Fibroblast of skin of left biceps (primary cell): ENCODE data around the gene PHLDB1.

Experiments
- DNase-seq, 2 experiments: peaks; one replicate each; pipeline ENCODE4 v3.0.0-alpha.2; 2013; ENCODE audit warnings: low read depth in 2 of 2

Gene PHLDB1

DNA sequence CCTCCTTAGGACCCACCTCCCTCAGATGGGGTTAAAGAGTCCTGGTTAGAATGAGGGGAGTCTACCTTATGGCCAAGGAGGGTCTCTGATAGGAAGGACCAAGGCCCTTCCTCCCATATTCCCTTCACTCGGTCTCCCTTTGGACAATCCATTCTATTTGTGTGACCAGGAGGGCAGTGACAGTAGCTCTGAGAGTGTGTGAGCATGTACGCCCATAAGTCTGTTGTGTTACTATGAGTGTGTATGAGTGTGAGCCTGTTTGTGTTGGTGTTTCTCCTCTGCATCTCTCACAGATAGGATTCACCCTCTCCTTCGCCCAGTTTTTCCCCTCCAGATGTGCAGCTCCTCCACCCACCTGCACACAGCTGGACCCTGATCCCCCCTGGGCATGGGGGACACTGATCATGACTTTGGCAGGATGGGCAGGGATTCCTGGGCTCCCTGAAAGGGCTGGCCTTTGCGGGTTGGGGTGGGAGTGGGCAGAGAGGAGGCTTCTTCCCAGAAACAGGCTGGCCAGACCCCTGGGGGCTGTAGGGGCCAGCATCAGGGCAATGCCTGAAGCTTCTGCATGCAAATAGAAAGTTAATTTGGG lies 14.5 kb downstream of the PHLDB1 start:
- DNase-seq: no peak

DNA sequence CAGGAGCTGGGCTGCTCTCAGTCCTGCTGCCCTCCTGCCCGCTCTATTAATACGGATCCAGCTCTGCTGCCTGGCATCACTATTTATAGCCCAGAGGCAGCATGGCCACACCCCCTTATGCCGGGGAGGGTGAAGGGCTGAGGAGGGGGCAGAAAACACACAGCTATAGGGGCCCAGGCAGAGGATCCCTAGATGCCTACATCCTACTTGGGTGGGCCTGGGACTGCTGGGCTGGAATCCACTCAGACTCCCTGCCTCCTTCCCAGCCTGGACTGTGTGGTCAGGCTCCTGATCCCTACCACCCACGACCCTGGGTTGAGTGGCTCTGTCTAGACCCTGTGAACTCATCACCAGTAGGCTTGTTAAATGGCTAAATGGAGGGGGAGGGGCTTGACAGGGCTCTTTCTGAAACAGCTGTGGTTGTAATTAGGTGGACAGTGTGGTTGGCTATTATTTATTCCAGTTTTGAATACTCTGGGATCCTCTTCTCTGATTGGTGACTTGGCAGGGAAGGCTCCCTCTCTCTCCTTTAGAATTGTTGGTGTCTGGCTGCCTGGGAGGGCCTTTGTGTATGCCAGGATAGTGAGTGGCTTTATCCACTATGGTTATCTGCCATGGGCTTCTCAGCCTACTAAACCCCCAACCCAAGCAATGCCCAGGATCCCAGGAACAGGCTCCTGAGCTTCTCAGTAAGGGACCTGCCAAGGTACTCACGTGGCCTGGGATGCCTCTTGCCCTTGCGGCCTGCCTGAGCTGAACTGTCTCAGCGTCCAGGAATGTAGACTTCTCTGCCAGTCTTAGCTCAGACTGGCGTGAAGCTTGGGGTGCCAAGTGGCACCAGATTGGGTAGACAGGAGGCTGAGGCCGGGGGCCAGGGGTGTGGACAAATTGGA lies 15.2 kb downstream of the PHLDB1 start:
- DNase-seq: no peak

DNA sequence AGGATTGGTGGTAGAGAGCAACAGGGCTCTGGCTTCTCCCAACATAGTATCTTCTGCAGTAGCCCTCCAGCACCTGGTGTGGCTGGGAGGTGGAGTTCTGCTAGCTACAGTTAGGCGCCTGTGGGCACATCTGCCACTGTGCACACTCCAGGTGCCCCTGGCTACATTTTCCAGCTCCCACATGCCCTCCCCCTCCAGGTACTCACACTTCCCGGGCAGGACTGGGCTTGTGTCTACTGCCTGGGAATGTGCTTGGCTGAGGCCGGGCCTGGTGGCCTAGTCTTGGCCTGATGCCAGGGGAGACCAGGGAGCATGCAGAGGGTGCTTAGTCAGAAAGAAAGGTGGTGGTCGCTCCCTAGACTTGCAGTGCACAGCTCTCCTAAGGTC lies 15.8 kb downstream of the PHLDB1 start:
- no peak for DNase-seq

DNA sequence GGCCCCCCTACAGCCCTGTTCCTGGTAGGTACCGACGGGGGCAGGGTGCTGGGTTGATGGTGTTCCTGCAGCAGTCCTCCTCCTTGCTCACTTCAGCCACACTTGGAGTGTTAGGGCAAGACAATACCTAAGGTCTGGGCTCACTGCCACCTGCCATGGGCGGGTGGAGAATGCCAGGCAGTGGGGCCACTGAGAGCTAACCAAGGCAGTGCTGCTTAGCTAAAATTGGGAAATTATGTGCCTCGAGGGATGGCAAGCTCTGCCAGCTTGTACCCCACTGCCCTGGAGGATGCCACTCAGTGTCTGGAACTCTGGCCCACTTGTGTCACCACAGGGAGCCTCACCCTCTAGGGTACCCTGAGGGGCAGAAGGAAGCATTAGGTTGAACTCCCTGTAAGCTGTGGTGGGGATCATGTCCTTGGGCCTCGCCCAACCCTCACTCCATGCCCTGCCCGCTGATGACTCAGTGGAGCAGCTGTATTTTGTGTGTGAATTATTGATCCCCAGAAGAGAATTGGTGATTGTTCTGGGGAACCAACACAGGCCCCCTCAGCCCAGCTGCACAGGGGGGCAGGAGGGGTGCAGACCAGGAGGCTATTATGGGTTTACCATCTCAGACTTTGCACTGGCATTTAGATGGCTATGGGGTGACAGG lies 17.7 kb downstream of the PHLDB1 start:
- DNase-seq: no peak

DNA sequence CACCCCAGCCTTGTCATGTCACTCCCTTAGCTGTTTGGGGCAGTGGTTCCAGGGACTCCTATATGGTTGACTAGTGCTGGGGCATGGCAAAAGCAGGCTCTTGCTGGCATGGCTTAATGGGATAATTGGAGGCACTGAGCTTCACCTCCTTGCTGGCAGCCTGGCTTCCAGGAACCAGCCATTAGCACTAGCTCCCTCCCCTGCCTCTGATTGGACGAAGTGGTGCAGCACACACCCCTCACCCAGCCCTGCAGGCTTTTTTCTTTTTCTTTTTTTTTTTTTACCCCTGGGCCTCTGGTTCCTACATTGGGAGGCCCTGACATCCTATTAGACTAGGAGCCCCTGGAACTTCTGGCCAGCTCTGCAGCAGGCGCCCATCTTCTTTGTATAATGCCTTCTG lies 18.6 kb downstream of the PHLDB1 start:
- no peak for DNase-seq

DNA sequence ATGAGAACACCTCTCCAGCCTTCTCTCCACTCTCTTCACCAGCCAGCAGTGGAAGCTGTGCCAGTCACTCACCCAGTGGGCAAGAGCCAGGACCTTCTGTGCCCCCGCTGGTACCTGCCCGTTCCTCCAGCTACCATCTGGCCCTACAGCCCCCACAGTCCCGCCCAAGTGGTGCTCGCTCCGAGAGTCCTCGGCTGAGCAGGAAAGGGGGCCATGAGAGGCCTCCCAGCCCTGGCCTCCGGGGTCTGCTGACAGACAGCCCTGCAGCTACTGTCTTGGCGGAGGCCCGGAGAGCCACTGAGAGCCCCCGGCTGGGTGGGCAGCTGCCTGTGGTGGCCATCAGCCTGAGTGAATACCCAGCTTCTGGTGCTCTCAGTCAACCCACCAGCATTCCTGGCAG lies 20.2 kb downstream of the PHLDB1 start:
- no peak for DNase-seq

DNA sequence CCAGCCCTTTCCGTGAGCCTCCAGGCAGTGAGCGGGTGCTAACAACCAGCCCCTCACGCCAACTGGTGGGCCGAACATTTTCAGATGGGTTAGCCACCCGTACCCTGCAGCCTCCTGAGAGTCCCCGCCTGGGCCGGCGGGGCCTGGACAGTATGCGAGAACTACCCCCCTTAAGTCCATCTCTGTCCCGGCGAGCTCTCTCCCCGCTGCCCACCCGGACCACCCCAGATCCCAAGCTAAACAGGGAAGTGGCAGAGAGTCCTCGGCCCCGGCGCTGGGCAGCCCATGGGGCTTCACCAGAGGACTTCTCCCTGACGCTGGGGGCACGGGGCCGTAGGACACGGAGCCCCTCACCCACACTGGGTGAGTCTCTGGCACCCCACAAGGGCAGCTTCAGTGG lies 20.6 kb downstream of the PHLDB1 start:
- no peak for DNase-seq

DNA sequence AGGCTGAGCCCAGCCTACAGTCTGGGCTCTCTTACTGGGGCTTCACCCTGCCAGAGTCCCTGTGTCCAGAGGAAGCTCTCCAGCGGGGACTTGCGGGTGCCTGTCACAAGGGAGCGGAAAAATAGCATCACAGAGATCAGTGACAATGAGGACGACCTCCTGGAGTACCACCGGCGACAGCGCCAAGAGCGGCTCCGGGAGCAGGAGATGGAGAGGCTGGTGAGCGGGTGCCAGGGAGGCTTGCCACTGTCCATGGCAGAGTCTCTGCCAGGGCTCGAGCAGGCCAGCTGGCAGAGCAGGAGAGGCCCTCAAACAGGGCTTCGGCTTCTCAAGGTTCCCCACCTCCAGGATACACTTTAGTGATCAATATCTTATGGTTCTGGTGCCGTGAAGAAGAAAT lies 21.0 kb downstream of the PHLDB1 start:
- DNase-seq: no peak

DNA sequence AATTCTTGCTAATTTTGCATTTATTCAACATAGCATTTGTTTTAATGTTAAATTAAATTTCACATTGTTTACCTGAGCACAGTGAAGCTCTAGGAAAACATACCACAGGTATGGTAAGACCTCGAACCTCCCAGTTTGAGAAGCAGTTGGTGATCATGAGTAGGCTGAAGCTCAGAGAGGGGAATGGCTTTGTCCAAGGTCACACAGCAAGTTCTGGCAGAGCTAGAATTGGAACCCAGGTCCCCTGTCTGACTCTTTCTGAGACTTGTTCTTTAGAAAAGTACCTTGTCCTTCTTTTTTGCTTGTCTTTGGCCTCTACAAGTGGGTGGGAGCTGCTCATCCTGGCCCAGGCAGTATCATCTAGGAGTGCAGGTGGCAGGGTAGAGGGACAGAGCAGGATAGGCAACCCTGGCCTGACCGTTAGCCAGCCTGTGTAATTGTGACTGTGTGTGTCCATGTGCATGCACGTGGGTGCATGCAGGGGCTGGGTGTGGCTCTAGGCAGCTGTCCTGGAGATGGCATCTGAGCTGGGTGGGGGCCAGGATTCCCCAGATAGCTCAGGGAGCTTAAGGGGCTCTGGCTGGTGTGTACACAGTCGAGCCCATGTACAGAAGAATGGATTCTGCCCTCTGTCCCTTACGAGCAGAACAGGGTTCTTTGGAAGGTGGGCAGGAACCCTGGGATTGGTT lies 21.6 kb downstream of the PHLDB1 start:
- DNase-seq: no peak

DNA sequence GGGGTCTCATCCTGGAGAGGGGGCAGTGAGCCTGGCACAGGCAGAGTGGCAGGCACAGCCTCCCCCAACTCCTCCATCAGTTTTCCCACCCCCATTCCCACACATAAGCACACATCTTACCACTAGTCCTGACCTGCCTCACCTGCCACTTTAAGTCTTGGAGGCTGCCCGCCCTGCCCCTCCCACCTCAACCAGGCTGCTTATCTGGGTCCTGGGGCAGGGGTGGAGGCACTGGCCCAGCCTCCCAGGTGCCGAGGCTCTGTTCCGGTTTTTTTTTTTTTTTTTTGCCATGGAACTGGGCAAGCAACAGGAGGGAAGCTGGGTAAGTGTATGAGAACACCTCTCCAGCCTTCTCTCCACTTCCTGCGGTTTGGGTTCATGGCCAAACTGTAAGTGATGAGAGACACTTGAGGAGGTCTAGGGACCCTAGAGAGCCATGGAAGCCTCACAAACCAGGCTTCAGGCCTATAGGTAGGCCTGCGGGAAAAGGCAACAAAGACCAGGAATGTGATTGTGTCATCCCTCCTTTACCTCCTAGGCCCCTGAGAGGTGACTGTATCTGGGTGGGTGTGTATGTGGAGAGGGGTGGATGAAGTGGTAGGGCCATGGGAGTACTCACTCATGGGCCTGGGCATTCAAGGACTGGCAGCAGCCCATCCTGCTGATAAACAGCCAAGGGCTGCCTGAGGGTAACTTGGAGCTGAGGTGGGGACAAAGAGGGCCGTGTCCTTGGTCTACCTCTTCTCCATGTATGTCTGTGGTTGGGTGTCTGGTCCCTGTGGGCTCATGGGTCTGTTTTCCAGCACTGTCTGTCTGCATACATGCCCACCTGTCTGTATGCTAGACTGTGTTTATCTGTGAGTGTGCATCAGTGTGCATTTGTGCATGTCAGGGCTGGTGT lies 22.6 kb downstream of the PHLDB1 start:
- DNase-seq: no peak

DNA sequence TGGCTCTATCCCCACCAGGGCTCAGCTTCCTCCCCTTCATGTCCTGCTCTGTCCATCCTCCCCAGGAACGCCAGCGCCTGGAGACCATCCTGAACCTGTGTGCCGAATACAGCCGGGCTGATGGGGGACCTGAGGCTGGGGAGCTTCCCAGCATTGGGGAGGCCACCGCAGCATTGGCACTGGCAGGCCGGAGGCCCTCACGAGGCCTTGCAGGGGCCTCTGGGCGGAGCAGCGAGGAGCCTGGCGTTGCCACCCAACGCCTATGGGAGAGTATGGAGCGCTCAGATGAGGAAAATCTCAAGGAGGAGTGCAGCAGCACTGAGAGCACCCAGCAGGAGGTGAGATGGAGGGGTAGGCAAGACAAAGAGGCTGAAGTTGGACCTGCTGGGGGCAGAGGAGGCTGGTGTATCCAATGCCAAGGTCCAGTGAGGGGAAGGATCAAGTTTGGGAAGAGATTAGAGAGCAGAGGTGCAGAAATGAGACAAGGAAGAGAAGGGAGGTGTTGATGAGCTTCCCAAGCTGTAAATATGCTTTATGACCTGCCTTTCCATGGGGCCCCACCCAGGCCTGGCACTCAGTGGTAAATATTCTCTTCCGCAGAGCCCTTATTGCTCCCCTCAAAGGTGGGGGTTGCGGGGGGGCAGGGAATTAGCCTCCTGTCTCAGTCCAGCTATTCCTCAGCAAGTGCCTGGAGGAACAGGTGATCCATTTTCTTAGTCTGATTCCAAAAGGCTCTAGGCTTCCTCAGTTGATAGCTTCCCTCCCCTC lies 23.9 kb downstream of the PHLDB1 start:
- no peak for DNase-seq

DNA sequence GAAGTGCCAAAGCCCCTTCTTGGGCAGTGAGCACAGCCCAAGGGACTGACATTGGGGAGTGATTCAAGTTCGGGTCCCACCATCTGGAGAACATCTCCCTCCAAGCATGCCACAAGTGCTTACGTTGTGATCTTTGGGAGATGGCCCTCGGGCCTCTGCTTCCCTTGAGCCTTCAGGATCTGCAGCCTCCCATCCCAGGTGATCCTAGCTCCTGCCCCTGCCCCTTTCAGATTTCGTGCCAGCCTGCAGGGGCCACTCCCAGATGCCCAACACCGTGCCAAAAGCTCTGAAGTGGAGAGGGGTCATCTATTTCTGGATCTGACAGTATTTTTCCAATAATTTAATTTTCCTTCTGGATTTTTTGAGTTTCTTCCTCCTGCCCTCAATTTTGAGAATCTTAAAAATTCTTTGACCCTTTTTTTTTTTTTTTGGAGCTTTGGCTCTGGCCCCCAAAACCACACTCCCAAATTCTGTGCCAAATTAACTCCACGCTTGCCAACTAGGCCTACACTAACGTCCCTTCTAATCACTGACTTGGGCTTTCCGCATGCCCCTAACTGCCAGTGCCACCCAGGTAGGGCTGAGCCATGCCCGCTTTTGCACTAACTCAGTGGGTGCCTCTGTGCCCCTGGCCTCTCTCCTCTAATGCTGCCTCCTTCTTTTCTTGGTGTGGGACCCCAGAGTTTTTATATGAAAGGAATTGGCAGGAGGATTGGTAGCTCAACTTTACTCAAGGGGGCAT lies 25.3 kb downstream of the PHLDB1 start:
- no peak for DNase-seq

DNA sequence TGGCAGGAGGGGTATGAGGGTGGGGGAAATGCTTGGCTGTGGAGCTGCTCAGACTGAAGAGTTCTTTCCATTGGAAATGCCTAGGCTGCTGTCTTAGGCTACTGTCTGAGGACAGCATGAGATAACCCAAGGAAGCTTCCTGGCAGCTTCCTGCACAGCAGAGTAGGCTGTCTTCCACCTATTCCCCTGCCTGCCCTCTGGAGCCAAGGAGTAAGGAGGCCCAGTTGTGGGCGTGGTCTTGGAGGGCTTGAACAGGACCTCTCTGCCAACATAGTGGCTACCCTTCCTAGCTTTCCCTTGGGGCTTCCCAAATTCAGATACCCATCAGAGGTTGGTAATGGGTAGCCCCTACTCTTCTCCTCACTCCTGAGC lies 25.9 kb downstream of the PHLDB1 start:
- DNase-seq: no peak

DNA sequence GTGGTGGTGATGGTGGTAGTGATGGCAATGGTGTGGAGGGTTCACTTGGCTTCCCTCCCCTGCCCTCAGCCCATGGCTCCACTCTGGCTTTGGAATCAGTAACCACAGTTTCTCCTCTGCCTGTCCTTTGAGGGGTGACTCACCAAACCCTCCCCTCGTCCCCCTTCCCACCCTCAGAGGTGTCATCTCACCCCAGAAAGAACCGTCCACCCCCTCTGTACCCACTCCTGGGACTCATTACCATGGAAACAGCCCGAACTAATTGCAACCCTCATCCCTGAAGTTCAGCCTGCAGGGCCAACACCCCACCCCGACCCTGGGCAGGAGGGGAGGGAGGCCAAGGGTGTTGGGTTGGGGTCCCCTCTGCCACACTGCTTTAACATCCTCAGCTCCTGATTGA lies 26.6 kb downstream of the PHLDB1 start:
- no peak for DNase-seq

DNA sequence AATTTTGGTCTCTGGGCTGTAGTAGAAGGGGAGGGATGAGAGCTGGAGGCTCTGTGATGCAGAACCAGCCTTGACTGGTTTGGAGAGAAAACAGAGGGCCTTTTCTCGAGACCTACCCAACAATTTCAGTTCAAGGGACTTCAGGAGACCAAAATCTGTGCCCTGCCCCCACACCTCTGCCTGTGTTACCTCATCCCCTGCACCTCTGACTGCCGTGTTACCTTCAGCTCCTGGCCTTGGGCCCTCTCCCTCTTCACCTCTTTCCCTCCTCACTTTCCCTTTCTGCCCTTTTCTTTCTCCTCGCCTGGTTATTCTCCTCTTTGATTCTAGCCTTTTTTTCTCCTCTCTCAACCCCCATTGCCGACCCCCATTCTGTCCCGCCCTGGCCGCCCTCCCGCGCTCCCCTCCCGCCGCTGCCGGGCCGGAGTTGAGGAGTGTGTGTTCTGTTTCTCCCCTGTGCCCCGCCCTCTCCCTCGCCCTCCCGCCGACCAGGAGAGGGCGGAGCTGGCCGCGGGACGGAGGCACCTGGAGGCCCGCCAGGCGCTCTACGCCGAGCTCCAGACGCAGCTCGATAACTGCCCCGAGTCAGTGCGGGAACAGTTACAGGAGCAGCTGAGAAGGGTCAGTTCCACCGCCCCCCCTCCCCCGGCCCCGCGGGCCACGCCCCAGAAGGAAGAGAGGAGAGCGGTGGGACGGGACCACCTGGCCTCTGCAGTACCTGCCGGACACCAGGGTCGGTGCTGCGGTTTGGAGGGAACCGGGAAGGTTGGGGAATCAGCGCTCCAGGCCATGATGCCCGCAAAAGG lies 27.2 kb downstream of the PHLDB1 start:
- no peak for DNase-seq

DNA sequence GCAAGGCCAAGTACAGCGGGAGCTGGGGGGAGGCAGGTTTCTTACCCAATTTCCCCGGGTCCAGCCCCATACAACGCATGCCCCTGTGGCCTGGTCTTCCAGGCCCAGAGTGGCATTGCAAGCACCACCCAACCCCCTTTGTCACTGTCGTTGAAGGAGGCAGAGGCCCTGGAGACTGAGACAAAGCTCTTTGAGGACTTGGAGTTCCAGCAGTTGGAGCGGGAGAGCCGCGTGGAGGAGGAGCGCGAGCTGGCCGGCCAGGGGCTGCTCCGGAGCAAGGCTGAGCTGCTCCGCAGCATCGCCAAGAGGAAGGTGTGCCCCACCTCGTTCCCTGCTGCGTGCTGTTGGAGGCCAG lies 27.8 kb downstream of the PHLDB1 start:
- no peak for DNase-seq

DNA sequence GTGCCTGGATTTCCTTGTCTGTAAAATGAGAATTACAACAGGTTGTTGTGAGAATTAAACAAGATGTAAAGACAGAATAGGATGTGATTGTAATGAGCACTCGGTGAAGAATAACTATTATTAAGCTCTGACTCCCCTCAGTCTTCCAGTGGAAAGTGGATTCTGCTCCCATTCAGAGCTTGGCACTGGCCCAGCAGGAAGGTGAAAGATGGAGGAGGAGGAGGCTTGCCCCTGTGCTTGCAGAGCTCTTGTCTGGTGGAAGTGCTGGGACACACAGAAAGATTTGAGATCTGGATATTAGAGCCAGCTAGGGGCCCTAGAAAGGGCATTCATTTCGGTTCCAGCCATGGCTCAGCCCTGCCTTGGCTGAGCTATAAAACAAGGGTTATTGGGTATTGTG lies 28.2 kb downstream of the PHLDB1 start:
- DNase-seq: no peak

DNA sequence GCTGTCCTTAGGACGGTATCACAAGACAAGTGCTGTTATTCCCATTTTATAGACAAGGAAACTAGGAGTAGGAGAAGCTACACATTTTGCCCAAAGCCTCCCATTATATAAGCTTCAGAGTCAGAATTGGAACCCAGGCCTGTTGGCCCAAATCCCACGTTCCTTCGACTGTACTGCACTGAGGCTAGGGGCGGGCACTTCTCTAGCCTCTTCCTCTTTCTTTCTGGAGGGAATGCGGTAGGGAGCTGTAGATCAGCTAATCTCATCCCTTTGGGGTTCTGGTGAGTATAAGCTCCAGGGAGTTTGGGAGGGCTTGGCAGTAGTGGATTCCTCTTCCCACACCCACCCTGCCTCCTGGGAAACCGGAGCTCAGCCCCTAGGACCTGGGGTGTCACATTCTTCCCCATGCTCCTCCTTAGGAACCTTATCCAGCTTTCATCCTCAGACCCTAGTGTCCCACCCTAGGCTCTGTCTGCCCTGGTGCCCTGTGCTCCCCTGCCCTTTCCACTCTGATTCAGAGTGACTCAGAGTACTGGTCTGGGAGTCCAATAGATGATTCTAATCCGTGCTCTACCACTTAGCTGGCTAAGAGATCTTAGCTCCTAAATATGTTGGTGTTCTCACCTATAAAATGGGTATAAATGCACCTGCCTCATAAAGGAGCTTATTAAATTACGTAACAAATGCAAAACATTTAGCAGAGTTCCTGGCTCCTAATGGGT lies 29.3 kb downstream of the PHLDB1 start:
- no peak for DNase-seq

DNA sequence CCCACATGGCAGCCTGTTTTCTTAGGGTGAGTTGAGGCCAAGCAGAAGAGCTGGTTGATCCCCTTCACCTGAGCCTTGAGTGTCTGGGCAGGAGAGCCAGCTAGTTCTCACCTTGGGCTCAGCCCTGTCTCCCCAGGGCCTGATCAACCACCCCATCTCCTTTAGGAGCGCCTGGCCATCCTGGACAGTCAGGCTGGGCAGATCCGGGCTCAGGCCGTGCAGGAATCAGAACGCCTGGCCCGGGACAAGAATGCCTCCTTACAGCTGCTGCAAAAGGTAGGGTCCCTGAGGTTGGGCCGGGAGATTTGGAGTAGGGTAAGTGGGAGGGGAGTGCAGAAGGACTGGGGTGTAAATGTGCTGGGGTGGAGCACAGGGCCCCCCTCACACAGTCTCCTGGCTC lies 31.3 kb downstream of the PHLDB1 start:
- no peak for DNase-seq
